Keratinocyte (primary cell): ENCODE results near the gene ALK. TPM values are rescaled to one million over a fixed set of nuclear protein-coding genes. Genes with fewer than 3 reads are reported as not detected.

Experiments
- DNase-seq: peaks from one replicate; pipeline ENCODE4 v3.0.0-alpha.2; 2011; ENCODE audit warnings: low read depth, missing footprints, low spot score
- FAIRE-seq: peaks from 2 replicates; lab custom pipeline; 2011; peaks lifted over from hg19 to GRCh38; lab: Jason Lieb, UNC
- H2AFZ ChIP-seq: 2 replicates; pipeline ENCODE4 v1.6.0; 2012; ENCODE audit warnings: low read length, control low read depth, inconsistent platforms; ENCODE audit not compliant: control insufficient read depth
- H3K27ac ChIP-seq: 2 replicates; pipeline ENCODE4 v1.5.1; 2011; ENCODE audit warnings: low read length; ENCODE audit not compliant: control insufficient read depth, insufficient read depth
- H3K27me3 ChIP-seq: 3 replicates; pipeline ENCODE4 v1.6.0; 2011; ENCODE audit warnings: low read length; ENCODE audit not compliant: control insufficient read depth, insufficient read depth; ENCODE audit errors: extremely low read depth
- H3K36me3 ChIP-seq, 2 experiments: 2 replicates in 1 of 2; 3 replicates in 1 of 2; pipeline ENCODE4 v1.5.1; 2011; ENCODE audit warnings: low read length in 2 of 2, mild to moderate bottlenecking in 1 of 2; ENCODE audit not compliant: control insufficient read depth in 2 of 2, insufficient read depth in 2 of 2; ENCODE audit errors: extremely low read depth in 1 of 2
- H3K4me1 ChIP-seq: 3 replicates; pipeline ENCODE4 v1.5.1; 2011; ENCODE audit warnings: low read length; ENCODE audit not compliant: control insufficient read depth, insufficient read depth; ENCODE audit errors: extremely low read depth
- H3K4me2 ChIP-seq: 3 replicates; pipeline ENCODE4 v1.6.0; 2011; ENCODE audit warnings: low read depth, low read length; ENCODE audit not compliant: control insufficient read depth, insufficient read depth; ENCODE audit errors: extremely low read depth
- H3K4me3 ChIP-seq, 3 experiments: fragments of 200-600 bp in 1 of 3; sonication (generic) in 1 of 3; 2 replicates in 2 of 3; 3 replicates in 1 of 3; pipeline ENCODE4 v1.5.1; 2011 to 2016; ENCODE audit warnings: low read length in 3 of 3, mild to moderate bottlenecking in 3 of 3, control low read depth in 2 of 3, inconsistent platforms in 1 of 3, low read depth in 1 of 3, mixed read lengths in 1 of 3, mixed run types in 1 of 3, moderate library complexity in 1 of 3; ENCODE audit not compliant: control insufficient read depth in 2 of 3, insufficient read depth in 2 of 3; ENCODE audit errors: extremely low read depth in 1 of 3
- H3K79me2 ChIP-seq: 2 replicates; pipeline ENCODE4 v1.6.0; 2012; ENCODE audit warnings: low read length; ENCODE audit not compliant: control insufficient read depth, insufficient read depth
- H3K9ac ChIP-seq: 3 replicates; pipeline ENCODE4 v1.6.0; 2011; ENCODE audit warnings: low read length; ENCODE audit not compliant: control insufficient read depth, insufficient read depth; ENCODE audit errors: extremely low read depth
- H3K9me1 ChIP-seq: 3 replicates; pipeline ENCODE4 v1.6.0; 2011; ENCODE audit warnings: low read length; ENCODE audit not compliant: control insufficient read depth, insufficient read depth; ENCODE audit errors: extremely low read depth
- H3K9me3 ChIP-seq: 2 replicates; pipeline ENCODE4 v1.5.1; 2012; ENCODE audit warnings: low read depth, low read length; ENCODE audit not compliant: control insufficient read depth
- H4K20me1 ChIP-seq: 3 replicates; pipeline ENCODE4 v1.6.0; 2011; ENCODE audit warnings: low read length; ENCODE audit not compliant: control insufficient read depth, insufficient read depth; ENCODE audit errors: extremely low read depth
- CTCF ChIP-seq, 3 experiments: IDR thresholded peaks in 1 of 3; conservative IDR thresholded peaks in 1 of 3; optimal IDR thresholded peaks in 1 of 3; 2 replicates in 2 of 3; 3 replicates in 1 of 3; pipeline versions ENCODE3 to v1.5.1; 2011; ENCODE audit warnings: low read length in 3 of 3, mild to moderate bottlenecking in 3 of 3, moderate library complexity in 2 of 3, control low read depth in 1 of 3, inconsistent platforms in 1 of 3; ENCODE audit not compliant: insufficient read depth in 2 of 3; ENCODE audit errors: extremely low read depth in 1 of 3
- EZH2 ChIP-seq: IDR thresholded peaks from one replicate; pipeline ENCODE4 v1.6.1; 2012; ENCODE audit warnings: inconsistent platforms, mild to moderate bottlenecking, low read length, moderate library complexity
- dilution Hi-C: fragments of 300-500 bp; cut with MboI; formaldehyde crosslinking; loops from one replicate; pipeline ENCODE4 v1.7.0; 2020; ENCODE audit warnings: low sequenced_read_pairs; ENCODE audit not compliant: extremely low pct_ligation_motif_present
- polyA plus RNA-seq, 5 experiments: library from polyadenylated mRNA; depleted of rRNA in 3 of 5; stranded (reverse) in 3 of 5; stranded (forward) in 1 of 5; unstranded in 1 of 5; fragments of >200 nt; gene quantifications; 1 replicate in 1 of 5; 2 replicates in 3 of 5; 3 replicates in 1 of 5; pipeline versions ENCODE4 v1.2.1 to v1.2.3, GENCODE V29; 2011 to 2012; ENCODE audit warnings: missing spikeins in 2 of 5, low read depth in 1 of 5, low replicate concordance in 1 of 5

ALK gene
- polyA plus RNA-seq, 1 donor (not counting 4 experiments of a cell fraction or from before 2014, with no cell fraction given): not detected

GRCh38 chr2:29278966-29279365 is 642.4 kb downstream of the ALK start:
- H3K9me3 ChIP-seq: no peaks in the 10 kb centered on the region
- H3K4me2 ChIP-seq: no peak overlapping the region
- H3K27ac ChIP-seq: no peak overlapping the region
- H3K9me1 ChIP-seq: no peaks in the 10 kb centered on the region
- no peaks in the 10 kb centered on the region for H3K36me3 ChIP-seq
- no peak for TF ChIP-seq CTCF (optimal IDR thresholded peaks at IDR 0.05 in 1 of 3, IDR thresholded peaks at IDR 0.05 in 1 of 3, conservative IDR thresholded peaks at IDR 0.05 in 1 of 3; ENCODE audit: extremely low read depth in 1 of 3, insufficient read depth in 2 of 3, low read length in 3 of 3)
- no peak for TF ChIP-seq EZH2
- H3K9ac ChIP-seq: no peak overlapping the region
- no peak for FAIRE-seq
- no peaks in the 10 kb centered on the region for H4K20me1 ChIP-seq
- H3K79me2 ChIP-seq: no peaks in the 10 kb centered on the region
- H3K27me3 ChIP-seq: peaks cover 55% of the 10 kb centered on the region
- peaks cover 14% of the 10 kb centered on the region for H3K4me1 ChIP-seq
- no peak overlapping the region for H2AFZ ChIP-seq
- dilution Hi-C loops: no loop called here
- no peak overlapping the region for H3K4me3 ChIP-seq
- DNase-seq: no peak

- Histone ChIP-seq H3K9me3 (no peaks in the 10 kb centered on the region), H4K20me1 (no peaks in the 10 kb centered on the region), H3K9ac (no peak overlapping the region), H3K9me1 (no peaks in the 10 kb centered on the region), H3K4me2 (no peak overlapping the region), H2AFZ (no peak overlapping the region), H3K36me3 (no peaks in the 10 kb centered on the region), H3K27me3 (peaks cover 46% of the 10 kb centered on the region), H3K27ac (no peak overlapping the region), H3K4me3 (no peak overlapping the region), H3K4me1 (peaks cover 27% of the 10 kb centered on the region), H3K79me2 (no peaks in the 10 kb centered on the region)
- no peak for TF ChIP-seq EZH2
- no peak for TF ChIP-seq CTCF (optimal IDR thresholded peaks at IDR 0.05 in 1 of 3, IDR thresholded peaks at IDR 0.05 in 1 of 3, conservative IDR thresholded peaks at IDR 0.05 in 1 of 3; ENCODE audit: extremely low read depth in 1 of 3, insufficient read depth in 2 of 3, low read length in 3 of 3)
- DNase-seq (no peak), FAIRE-seq (no peak)
- dilution Hi-C loops: no loop called here
Measured at GRCh38 chr2:29276151-29276550, 645.2 kb downstream of the ALK start.
